LNCaP clone FGC (cell line): ENCODE measurements around the gene MEGF11.

Source experiments
- DNase-seq: peaks from one replicate; pipeline ENCODE4 v3.0.0-alpha.2; 2011; ENCODE audit warnings: low read depth
- H3K4me3 ChIP-seq: 2 replicates; pipeline ENCODE4 v1.5.1; 2011; ENCODE audit warnings: mild to moderate bottlenecking, low read depth, low read length, control low read depth
- CTCF ChIP-seq: IDR thresholded peaks from 2 replicates; pipeline ENCODE4 v1.5.1; 2012; ENCODE audit warnings: mild to moderate bottlenecking; ENCODE audit not compliant: control insufficient read depth, insufficient read depth; ENCODE audit errors: extremely low read depth

MEGF11 gene

GRCh38 chr15:66212563-66212921 is 41.0 kb downstream of the MEGF11 start:
- TF ChIP-seq CTCF = no peak
- DNase-seq = no peak
- no peak overlapping the region for H3K4me3 ChIP-seq

DNA sequence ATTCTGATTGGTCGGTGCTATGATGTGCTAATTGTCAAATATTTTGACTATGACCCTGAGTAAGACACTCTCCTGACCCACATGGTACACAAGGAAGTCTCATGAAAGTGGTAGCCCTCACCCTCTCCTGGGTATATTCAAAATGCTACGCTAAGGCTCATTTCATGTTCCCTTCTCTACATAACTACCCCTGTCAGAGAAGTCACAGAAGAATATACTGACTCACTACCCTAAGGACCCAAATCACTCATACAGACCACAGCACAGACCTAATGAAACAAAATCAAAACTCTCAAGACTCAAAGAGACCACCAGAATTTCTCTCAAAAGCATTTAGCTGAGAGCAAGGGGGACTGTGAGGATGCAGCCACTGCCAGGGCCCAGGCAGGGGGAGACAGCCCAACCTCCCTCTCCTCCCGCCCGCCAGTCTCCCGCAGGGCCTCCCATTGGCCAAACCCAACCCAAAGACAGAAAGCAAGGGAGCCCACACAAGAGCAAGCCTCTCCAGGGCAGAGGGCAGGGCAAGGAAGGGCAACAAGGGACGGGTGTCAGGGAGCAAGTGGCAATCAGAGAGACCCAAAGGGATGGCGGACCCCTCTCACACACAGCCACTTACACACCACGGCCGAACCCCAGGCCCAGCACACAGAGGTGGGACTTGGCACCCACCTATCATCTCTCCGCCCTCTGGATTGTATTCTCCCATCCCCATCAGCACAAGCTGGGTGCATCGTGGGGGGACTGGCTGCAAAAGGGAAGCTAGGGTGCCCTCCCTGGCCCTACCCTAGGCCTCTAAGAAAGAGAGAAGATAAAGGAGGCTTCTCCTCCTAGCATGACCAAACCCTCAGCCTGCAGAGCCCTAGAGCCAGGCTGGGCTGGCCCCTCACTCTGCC is 41.6 kb downstream of the MEGF11 start:
- no peak for TF ChIP-seq CTCF
- no peak for DNase-seq
- H3K4me3 ChIP-seq = no peak overlapping the region

DNA sequence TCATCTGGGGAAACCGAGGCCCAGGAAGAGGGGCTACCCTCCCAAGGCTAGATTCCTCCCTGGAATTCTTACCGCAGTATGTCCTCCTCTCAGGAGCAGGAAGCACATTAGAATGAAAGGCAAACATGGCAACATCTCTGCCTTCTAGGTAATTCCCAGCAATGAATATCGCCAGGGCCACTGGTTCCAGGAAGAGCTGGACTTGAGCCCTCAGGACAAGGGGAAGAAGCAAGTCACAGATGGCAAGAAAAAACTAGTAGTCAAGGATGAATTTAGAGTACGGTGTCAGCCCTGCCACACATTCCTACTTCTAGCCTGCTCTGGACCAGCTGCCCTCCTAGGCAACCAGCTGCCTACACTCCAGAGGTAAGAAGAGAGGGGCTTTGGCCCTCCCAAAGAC is 42.9 kb downstream of the MEGF11 start:
- DNase-seq = no peak
- H3K4me3 ChIP-seq = no peak overlapping the region
- TF ChIP-seq CTCF = no peak

GRCh38 chr15:66198757-66199156 is 54.8 kb downstream of the MEGF11 start:
- no peak for TF ChIP-seq CTCF
- no peak for DNase-seq
- H3K4me3 ChIP-seq = no peak overlapping the region

GRCh38 chr15:66196602-66197001 is 56.9 kb downstream of the MEGF11 start:
- no peak for TF ChIP-seq CTCF
- H3K4me3 ChIP-seq = no peak overlapping the region
- no peak for DNase-seq

- H3K4me3 ChIP-seq = no peak overlapping the region
- TF ChIP-seq CTCF = no peak
- no peak for DNase-seq
These were observed 57.8 kb downstream of the MEGF11 start for GRCh38 chr15:66195621-66196230.
